ENCODE results near the gene FAM83D. TPM values are rescaled to one million over a fixed set of nuclear protein-coding genes. Genes with fewer than 3 reads are reported as not detected.
"Not testable (repeated sequence)": the region's sequence is repeated elsewhere in the genome, so short reads cannot be mapped to it uniquely, and the experiment has no call there.

The FAM83D gene
- total RNA-seq, 1 experiment from 2014 or later: 73.9 TPM

GRCh38 chr20:38969708-38970107 lies 43.5 kb downstream of the FAM83D start:
- Histone ChIP-seq H3K4me3 (no peak overlapping the region), H3K36me3 (peaks cover 41% of the 10 kb centered on the region), H3K9me3 (no peaks in the 10 kb centered on the region), H3K27me3 (no peaks in the 10 kb centered on the region)
- no peak for DNase-seq

- no peaks in the 10 kb centered on the region for H3K9me3 ChIP-seq
- no peaks in the 10 kb centered on the region for H3K27me3 ChIP-seq
- no peak overlapping the region for H3K4me3 ChIP-seq
- no peak for DNase-seq
- H3K36me3 ChIP-seq: peaks cover 42% of the 10 kb centered on the region
Measured at GRCh38 chr20:38970302-38970701, 44.1 kb downstream of the FAM83D start.

GRCh38 chr20:38973107-38973506 lies 46.9 kb downstream of the FAM83D start:
- no peak overlapping the region for H3K4me3 ChIP-seq
- no peaks in the 10 kb centered on the region for H3K9me3 ChIP-seq
- no peaks in the 10 kb centered on the region for H3K27me3 ChIP-seq
- DNase-seq: no peak
- peaks cover 49% of the 10 kb centered on the region for H3K36me3 ChIP-seq

GRCh38 chr20:38973645-38974044 lies 47.4 kb downstream of the FAM83D start:
- no peak for DNase-seq
- H3K4me3 ChIP-seq: no peak overlapping the region

GRCh38 chr20:38975539-38976120 lies 49.4 kb downstream of the FAM83D start:
- DNase-seq: no peak
- Histone ChIP-seq H3K36me3 (peaks cover 34% of the 10 kb centered on the region), H3K4me3 (no peak overlapping the region), H3K9me3 (no peaks in the 10 kb centered on the region), H3K27me3 (no peaks in the 10 kb centered on the region)

More at GRCh38 chr20:38973645-38974044, 47.4 kb downstream of the FAM83D start:
- Histone ChIP-seq H3K9me3 (no peaks in the 10 kb centered on the region), H3K27me3 (no peaks in the 10 kb centered on the region), H3K36me3 (peaks cover 49% of the 10 kb centered on the region)

- DNase-seq: no peak
- Histone ChIP-seq H3K4me3 (no peak overlapping the region), H3K36me3 (peaks cover 26% of the 10 kb centered on the region), H3K27me3 (no peaks in the 10 kb centered on the region), H3K9me3 (no peaks in the 10 kb centered on the region)
Measured at GRCh38 chr20:38979434-38979833, 53.2 kb downstream of the FAM83D start.

- Histone ChIP-seq H3K4me3 (no peak overlapping the region), H3K9me3 (no peaks in the 10 kb centered on the region), H3K36me3 (peaks cover 22% of the 10 kb centered on the region), H3K27me3 (no peaks in the 10 kb centered on the region)
- DNase-seq: no peak
Measured at GRCh38 chr20:38979842-38980241, 53.6 kb downstream of the FAM83D start.

- H3K27me3 ChIP-seq: no peaks in the 10 kb centered on the region
- H3K9me3 ChIP-seq: no peaks in the 10 kb centered on the region
- DNase-seq: no peak
- peaks cover 22% of the 10 kb centered on the region for H3K36me3 ChIP-seq
- no peak overlapping the region for H3K4me3 ChIP-seq
Measured at GRCh38 chr20:38982291-38982690, 56.1 kb downstream of the FAM83D start.

- no peak for DNase-seq
- Histone ChIP-seq H3K4me3 (no peak overlapping the region), H3K9me3 (no peaks in the 10 kb centered on the region), H3K27me3 (no peaks in the 10 kb centered on the region), H3K36me3 (peaks cover 28% of the 10 kb centered on the region)
Measured at GRCh38 chr20:38985060-38985459, 58.8 kb downstream of the FAM83D start.

- no peaks in the 10 kb centered on the region for H3K27me3 ChIP-seq
- peaks cover 30% of the 10 kb centered on the region for H3K36me3 ChIP-seq
- DNase-seq: no peak
- H3K9me3 ChIP-seq: no peaks in the 10 kb centered on the region
- H3K4me3 ChIP-seq: no peak overlapping the region
Measured at GRCh38 chr20:38985603-38986170, 59.5 kb downstream of the FAM83D start.

GRCh38 chr20:38986663-38987062 lies 60.4 kb downstream of the FAM83D start:
- H3K27me3 ChIP-seq: no peaks in the 10 kb centered on the region
- H3K4me3 ChIP-seq: no peak overlapping the region
- peaks cover 31% of the 10 kb centered on the region for H3K36me3 ChIP-seq
- no peak for DNase-seq
- no peaks in the 10 kb centered on the region for H3K9me3 ChIP-seq

- H3K36me3 ChIP-seq: peaks cover 31% of the 10 kb centered on the region
- no peaks in the 10 kb centered on the region for H3K9me3 ChIP-seq
- DNase-seq: no peak
- no peak overlapping the region for H3K4me3 ChIP-seq
- H3K27me3 ChIP-seq: no peaks in the 10 kb centered on the region
Measured at GRCh38 chr20:38987777-38988176, 61.6 kb downstream of the FAM83D start.

- Histone ChIP-seq H3K4me3 (no peak overlapping the region), H3K36me3 (peaks cover 29% of the 10 kb centered on the region), H3K27me3 (no peaks in the 10 kb centered on the region), H3K9me3 (no peaks in the 10 kb centered on the region)
- DNase-seq: no peak
Measured at GRCh38 chr20:38990728-38991127, 64.5 kb downstream of the FAM83D start.

- H3K9me3 ChIP-seq: no peaks in the 10 kb centered on the region
- H3K4me3 ChIP-seq: no peak overlapping the region
- no peaks in the 10 kb centered on the region for H3K27me3 ChIP-seq
- peaks cover 34% of the 10 kb centered on the region for H3K36me3 ChIP-seq
- DNase-seq: no peak
Measured at GRCh38 chr20:38991814-38992704, 65.8 kb downstream of the FAM83D start.

- Histone ChIP-seq H3K27me3 (no peaks in the 10 kb centered on the region), H3K9me3 (no peaks in the 10 kb centered on the region), H3K4me3 (no peak overlapping the region), H3K36me3 (peaks cover 31% of the 10 kb centered on the region)
- no peak for DNase-seq
Measured at GRCh38 chr20:38995536-38996044, 69.4 kb downstream of the FAM83D start.

GRCh38 chr20:38996866-38997265 lies 70.6 kb downstream of the FAM83D start:
- not testable (repeated sequence) for DNase-seq, H3K9me3 ChIP-seq, H3K4me3 ChIP-seq, H3K27me3 ChIP-seq
- H3K36me3 ChIP-seq: peaks cover 31% of the 10 kb centered on the region

- DNase-seq: no peak
- Histone ChIP-seq H3K27me3 (no peaks in the 10 kb centered on the region), H3K36me3 (peaks cover 32% of the 10 kb centered on the region)
Measured at GRCh38 chr20:38997622-38998021, 71.4 kb downstream of the FAM83D start.

More at GRCh38 chr20:38997622-38998021, 71.4 kb downstream of the FAM83D start:
- no peaks in the 10 kb centered on the region for H3K9me3 ChIP-seq
- H3K4me3 ChIP-seq: no peak overlapping the region
